Kidney capillary endothelial cell (primary cell): ENCODE results near the gene TFCP2.
A peak's percentile ranks its signal among the peaks of the same experiment; 100 is the strongest.
"Not testable (repeated sequence)": the region's sequence is repeated elsewhere in the genome, so short reads cannot be mapped to it uniquely, and the experiment has no call there.

Experiments used
- DNase-seq: peaks from one replicate; pipeline ENCODE4 v3.0.0-alpha.2; 2018; ENCODE audit warnings: low spot score

Gene TFCP2

DNA sequence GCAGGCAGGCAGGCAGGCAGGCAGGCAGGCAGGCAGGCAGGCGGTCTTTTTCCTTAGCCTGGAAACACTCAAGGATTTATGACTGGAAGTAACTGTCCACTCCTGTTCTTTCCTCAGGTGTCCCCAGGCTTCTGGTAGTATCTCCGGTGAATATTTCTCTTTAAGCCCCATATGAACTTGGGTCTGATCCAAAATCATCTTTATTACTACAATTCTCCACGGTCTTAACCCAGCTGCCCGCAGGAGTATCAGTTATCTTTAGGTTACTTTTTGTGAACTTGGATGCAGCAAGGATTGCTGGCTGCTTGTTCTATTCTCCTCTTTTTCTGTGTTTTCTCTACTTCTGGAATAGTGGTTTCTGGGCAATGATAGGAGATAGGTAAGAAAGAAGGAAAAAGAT is 92.8 kb downstream of the TFCP2 start:
- no peak for DNase-seq

DNA sequence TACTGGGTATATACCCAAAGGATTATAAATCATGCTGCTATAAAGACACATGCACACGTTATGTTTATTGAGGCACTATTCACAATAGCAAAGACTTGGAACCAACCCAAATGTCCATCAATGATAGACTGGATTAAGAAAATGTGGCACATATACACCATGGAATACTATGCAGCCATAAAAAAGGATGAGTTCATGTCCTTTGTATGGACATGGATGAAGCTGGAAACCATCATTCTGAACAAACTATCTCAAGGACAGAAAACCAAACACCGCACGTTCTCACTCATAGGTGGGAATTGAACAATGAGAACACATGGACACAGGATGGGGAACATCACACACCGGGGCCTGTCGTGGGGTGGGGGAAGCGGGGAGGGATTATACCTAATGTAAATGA is 94.1 kb downstream of the TFCP2 start:
- DNase-seq = not testable (repeated sequence)

DNA sequence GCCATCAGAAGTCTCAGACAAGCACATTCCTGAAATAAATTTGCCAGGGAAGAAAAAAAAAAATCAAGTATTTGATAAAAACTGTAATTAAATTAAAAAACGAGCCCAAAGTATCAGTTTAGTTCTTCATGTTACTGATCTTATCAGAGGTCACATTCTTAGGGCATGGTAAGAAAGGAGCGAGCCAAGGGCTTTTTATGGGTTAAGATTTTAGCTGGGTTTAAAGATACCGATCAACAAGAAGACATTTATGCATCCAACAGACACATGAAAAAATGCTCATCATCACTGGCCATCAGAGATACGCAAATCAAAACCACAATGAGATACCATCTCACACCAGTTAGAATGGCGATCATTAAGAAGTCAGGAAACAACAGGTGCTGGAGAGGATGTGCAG is 94.6 kb downstream of the TFCP2 start:
- DNase-seq = not testable (repeated sequence)

DNA sequence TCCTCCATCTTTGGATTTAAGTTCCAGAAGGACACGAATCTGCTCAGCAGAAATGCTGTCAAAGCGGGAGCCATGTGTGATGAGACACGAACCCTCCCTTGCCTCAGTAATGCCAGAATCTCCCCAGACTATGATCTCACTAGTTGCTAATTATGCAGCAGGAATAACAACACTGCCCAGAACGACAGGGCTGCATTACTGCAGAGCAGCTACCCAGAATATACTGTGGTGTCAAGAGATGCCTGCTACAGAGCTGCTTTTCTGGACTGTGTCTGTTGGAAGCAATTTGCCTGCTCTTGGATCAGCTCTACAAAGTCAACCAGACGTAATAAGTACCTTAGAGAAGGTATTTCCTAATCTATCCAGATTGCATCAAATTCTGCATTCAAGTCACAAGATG is 95.0 kb downstream of the TFCP2 start:
- no peak for DNase-seq

DNA sequence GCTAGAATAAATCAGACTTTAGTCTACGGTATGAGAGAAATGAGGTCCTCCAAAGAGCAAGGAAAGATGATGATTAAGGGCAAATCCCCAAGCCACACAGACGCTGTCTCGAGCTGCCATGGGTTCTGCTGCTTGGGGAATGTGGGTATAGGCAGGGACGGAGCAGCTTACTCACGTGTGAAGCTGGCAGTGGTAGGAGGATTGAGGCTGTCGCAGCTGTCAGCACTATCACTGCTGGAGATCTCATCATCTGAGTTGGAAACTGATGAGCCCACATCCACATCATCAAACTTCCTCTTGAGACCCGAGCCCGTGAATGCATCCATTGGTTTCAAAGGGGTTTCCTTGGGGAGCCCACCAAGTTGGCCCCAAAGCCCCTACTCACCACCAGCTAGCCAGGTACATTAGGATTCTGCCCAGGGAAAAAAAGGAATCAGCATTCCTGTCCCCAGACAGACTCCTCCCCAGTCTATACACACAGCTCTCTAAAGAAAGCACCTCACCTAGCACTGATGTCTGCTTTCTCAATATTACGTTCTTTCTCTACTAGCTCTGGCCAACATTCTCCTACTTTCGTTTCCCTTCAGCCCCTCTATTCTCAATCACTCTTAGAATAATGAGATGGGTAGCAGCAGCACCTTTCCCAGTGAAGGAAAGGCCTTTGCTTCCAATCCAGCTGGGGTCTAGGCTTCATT is 96.6 kb downstream of the TFCP2 start:
- DNase-seq = no peak

DNA sequence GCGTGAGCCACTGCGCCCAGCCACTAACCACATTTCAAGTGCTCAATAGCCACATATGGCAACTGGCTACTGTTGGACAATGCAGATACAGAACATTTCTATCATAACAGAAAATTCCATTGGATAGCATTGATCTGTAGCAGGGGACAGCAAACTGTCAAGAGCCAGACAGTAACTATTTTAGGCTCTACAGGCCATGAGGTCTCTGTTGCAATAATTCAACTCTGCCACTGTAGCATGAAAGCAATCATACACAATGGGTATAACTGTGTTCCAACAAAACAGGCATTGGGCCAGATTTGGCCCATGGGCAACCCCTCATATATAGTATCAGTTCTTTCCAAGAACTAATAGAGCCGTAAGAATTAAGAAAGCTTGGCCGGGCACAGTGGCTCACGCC is 97.5 kb downstream of the TFCP2 start:
- no peak for DNase-seq

DNA sequence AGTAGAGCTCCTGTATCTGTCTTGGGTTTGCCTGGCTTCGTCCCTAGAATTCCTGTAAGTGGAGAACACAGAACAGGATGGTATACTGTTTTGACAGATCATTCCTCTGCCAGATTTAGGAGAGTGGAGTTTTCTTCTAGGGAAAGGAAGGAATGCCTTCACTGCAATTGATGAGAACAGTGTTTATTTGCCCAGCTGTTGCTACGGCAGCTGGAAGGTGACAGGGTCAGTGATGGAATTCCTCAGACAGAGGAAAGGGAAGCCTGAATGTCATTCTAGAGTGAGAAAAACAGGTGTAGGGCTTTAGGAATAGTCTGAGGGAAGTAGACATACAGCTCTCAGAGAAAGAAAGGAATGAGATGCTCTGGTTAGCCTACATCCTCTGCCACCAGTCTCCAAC is 101.3 kb downstream of the TFCP2 start:
- DNase-seq = no peak

DNA sequence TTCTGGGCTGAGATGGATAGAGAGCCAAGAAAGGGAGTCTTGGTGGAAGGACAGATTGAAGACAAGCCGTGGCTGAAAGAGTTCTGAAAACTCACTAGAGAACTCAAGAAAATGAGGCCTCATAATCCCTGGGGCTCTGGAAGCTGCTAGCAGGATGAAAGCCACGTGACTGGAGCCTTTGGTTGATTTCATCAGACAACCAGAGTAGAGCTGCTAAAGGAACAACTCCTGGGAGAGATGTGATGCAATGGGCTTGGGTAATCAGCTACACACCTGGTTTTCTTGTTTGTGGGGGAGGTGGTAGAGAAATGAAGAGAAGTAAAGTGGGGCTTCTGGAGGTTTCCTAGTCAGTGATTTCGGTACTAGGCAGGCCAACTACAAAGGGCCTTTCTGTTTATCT is 102.9 kb downstream of the TFCP2 start:
- no peak for DNase-seq

DNA sequence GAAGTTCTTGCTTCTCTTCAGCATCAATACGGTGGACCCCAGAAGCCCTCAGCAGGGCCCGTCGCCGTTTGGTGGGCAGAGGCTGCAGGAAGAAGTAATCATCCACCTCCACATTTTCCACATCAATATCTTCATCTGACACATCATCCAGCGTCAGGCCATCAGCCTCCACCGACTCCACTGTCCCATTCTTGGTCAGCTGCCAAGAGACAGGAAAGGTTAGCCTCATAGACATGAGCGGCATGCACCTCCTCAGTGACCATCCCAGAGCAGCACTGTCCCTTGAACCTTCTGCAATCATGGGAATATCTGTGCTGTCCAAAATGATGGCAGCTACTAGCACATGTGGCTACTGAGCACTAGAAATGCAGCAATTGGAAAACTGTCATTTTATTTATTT is 105.2 kb downstream of the TFCP2 start:
- no peak for DNase-seq

DNA sequence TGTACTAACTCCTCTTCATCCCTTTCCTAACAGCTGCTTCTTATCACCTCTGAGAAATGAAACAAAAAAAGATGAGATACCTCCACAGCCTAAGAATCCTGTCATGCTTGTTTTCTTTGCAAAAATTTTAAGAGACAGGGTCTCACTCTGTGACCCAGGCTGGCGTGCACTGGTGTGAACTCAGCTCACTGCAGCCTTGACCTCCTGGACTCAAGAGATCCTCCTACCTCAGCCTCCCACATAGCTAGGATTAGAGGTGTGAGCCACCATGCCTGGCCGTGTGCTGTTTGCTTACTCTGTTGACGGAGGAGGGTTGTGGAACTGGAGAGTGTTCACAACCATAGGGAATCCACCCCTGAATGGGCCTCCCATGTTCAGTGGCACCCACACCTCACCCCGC is 105.7 kb downstream of the TFCP2 start:
- no peak for DNase-seq

DNA sequence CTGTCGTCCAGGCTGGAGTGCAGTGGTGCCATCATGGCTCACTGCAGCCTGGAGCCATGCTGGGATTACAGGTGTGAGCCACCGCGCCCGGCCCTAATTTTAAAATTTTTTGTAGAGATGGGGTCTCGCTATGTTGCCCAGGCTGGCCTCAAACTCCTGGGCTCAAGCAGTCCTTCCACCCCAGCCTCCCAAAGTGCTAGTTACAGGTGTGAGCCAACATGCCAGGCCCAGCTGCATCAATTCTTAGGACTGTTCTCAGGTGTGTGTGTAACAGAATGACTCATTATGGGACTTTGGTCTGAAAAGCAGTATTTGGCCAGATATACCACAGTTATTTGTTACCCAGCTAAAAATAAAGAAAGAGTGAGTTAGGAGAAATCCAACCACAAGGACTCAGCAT is 107.4 kb downstream of the TFCP2 start:
- DNase-seq = no peak

DNA sequence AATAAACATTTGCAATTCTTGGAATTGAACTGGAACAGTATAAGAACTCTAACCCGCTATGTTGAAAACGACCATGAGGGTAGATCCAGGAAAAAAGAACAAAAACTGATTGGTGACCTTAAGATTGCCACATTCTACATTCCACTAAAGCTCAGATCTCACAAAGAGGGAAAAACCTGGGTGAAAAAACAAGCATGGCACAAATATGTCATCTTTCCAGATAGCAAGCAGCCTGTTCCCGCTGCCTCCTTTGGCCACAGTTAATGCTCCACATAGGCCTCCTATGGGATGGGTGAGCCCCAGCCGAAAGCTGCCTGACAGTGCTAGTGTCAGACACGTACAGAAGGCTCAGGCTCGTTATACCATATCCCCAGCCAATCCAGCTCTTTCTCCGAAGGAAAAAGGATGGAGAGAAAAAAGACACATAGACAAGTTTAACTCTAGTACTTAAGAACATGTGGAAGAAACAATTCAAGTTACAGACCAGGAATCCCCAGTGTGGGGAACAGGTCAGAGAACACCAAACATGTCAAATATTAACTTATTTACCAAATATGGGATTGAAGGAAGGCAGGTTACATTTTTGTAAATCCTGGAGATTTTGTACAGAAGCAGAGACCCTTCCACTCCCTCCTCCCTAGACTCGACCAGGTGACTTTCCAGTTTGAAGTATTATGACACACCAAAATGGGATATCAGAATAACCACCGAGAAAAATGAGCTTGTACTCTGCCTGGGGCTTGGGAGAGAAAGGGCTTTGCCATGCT is 110.1 kb downstream of the TFCP2 start:
- no peak for DNase-seq

DNA sequence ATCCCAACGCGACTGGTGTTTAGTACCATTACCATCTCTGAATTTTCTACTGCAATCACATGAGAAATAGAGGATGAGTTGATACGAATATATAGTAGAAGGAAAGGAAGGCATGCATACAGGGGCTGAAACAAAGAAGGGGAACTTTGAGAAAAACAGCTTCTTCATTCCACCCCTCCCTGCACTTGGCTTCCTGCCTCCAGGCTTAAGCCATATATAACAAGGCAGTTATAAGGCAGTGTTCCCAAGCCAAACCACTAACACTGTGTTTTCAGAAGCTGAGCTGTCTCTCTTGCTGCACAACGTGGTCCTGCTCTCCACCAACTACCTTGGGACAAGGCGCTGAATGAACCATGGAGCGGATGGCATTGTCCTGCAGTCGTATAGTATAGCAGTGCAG is 113.8 kb downstream of the TFCP2 start:
- no peak for DNase-seq

DNA sequence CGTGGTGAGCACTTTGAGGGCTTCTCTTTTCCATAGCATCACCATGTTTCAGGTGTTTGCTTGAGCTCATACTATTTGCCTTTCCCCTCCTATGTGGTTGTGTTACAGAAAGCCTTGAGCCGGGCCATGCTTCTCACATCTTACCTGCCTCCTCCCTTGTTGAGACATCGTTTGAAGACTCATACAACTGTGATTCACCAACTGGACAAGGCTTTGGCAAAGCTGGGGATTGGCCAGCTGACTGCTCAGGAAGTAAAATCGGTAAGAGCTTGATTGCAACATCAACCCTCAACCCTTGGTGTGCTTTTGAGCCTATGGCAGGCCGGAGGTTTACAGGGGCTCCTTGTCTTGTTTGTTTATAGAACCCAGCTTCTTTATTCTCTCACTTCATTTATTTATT is 116.7 kb downstream of the TFCP2 start:
- no peak for DNase-seq

DNA sequence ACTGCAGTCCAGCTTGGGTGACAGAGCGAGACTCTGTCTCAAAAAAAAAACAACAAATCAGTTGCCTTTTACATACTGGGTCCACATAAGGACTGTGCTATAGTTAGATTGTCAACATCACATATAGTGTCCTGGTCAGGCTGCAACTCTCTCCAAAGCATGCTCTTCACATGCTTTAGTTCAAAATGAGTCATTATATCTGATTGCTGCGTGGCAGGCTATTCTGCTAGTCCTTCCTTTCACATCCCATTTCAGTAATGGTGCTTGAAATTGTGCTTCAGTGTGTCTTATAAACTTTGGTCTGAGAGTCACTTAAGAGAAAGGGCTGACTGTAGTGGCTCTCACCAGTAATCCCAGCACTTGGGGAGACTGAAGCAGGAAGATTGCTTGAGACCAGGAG is 117.9 kb downstream of the TFCP2 start:
- no peak for DNase-seq

DNA sequence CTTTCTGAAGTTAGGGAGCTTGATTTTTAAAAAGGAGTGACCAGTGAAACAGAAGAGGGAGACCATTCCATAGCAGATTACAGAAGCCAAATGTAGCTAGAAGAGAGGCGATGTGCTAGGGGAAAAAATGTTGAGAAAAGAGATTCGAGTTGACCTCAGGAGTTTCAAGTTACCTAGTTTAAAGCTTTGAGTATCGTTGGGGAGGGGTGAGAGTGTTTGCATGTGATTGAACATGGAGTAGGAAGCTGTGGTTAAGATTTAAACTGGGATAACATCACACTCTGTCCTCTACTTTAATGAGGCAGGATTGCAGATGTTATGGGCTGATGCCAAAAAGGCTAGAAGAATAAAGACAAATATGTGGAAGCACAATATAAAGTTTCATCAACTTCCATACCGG is 121.1 kb downstream of the TFCP2 start:
- no peak for DNase-seq

DNA sequence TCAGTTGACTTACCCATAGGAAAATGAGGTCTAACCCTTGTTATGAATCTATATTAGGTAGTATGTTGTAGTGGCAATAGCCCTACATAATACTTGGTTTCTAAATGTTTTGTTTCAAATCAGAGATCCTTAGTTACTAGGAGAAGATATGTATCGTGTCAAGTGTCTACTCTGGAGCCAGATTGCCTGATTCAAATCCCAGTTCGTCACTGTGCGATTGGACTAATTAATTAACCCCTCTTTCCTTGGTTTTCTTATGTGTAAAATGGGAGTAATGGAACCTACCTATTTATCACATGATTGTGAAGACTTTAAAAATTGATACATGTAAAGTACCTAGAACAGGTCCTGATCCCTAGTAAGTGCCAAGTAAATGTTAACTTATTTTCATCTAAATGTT is 123.4 kb downstream of the TFCP2 start:
- no peak for DNase-seq

DNA sequence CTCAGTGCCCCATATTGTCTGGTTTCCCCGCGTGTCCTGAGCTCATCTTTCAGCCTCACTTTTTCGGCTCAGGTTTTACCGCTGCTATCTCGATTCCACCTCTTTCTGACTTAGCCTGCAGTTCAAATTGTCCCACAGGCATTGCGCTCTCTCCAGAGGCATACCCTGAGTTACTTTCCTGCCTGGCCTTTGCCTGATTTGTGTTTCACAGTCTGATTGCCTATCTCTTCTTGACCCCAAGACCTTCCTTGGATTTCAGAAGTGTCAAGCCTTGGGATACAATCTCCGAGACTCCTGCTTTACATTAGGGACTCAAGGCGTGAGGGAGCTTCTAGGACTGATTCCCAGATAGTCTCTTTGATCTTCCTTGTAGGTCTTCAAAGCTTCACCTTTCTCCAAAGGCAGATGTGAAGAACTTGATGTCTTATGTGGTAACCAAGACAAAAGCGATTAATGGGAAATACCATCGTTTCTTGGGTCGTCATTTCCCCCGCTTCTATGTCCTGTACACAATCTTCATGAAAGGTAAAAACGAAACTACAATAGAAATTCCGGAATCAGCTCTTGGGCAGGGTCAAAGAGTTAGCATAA is 124.2 kb downstream of the TFCP2 start:
- no peak for DNase-seq

DNA sequence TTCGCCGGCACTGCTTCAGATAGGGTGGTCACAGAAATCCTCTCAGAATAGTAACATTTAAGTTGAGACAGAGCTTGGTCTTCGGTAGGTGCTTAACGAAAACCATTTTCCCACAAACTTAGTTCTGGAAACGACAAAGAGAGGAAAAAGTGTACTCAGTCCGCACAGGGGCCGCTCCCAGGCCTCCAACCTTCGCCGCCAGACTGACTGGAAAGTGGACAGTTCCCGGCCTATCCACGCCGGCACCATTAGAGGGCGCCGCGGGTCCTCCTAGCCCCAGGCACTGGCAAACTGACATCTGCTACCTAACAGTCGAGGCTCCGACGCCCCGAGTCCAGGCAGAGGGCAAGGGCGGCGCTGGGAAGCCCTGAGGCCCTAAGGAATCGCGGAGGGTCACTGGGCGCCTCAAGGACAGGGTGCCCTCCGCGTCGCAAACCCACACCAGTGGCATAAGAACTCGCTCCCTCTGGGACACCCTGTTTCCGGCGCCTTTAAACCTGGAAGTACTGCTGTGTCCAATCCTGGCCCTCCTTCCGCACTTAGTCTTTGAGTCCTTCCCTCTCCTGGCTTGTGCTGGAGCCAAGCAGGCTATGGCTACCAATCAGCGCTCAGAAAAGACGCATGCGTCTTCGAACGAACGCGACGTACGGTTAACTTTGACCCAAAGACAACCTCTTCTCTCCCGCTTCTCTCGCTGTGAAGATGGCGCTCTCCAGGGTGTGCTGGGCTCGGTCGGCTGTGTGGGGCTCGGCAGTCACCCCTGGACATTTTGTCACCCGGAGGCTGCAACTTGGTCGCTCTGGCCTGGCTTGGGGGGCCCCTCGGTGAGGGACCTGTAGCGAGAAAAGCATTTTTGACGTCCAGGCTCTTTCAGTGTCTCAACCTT is 125.0 kb downstream of the TFCP2 start, which contains the start of gene LETMD1:
Gene LETMD1, plus strand, starts transcription at position 673 of the 886 bp plus-strand sequence. Its CDS starts 30 bp downstream, at position 703.
- peak; percentile 97 for DNase-seq
